SK-N-SH (cell line): ENCODE measurements around the gene JKAMP.

Experiments used
- CTCF ChIP-seq: fragments of 200-600 bp; sonication (generic); IDR thresholded peaks from 2 replicates; pipeline ENCODE4 v1.6.1; 2017; ENCODE audit warnings: antibody characterized with exemption, mild to moderate bottlenecking, moderate library complexity
- EP300 ChIP-seq, 2 experiments: IDR thresholded peaks; 2 replicates each; pipeline versions ENCODE4 v1.4.0 to v1.6.1; 2012; ENCODE audit warnings: borderline replicate concordance in 1 of 2, low read depth in 1 of 2, low read length in 1 of 2
- MAX ChIP-seq: IDR thresholded peaks from 2 replicates; pipeline ENCODE4 v1.4.0; 2012; ENCODE audit warnings: low read depth

- no peak for TF ChIP-seq EP300 (IDR thresholded peaks at IDR 0.05; ENCODE audit: borderline replicate concordance in 1 of 2, low read depth in 1 of 2, low read length in 1 of 2)
- TF ChIP-seq MAX, result no peak
- no peak for TF ChIP-seq CTCF
Measured at GRCh38 chr14:59538936-59539335, 54.6 kb downstream of the JKAMP start.
